NB4 (cell line): ENCODE results near the gene SLC15A3.

Experiments used
- DNase-seq: peaks from one replicate; pipeline ENCODE4 v3.0.0; 2010; ENCODE audit warnings: low read depth
- H3K4me3 ChIP-seq: one replicate; pipeline ENCODE4 v1.5.1; 2011; ENCODE audit warnings: mild to moderate bottlenecking, low read depth, low read length, moderate library complexity
- MAX ChIP-seq: IDR thresholded peaks from 2 replicates; pipeline ENCODE4 v1.6.1; 2011; ENCODE audit warnings: low read depth, low read length
- MYC ChIP-seq: IDR thresholded peaks from 2 replicates; pipeline ENCODE4 v1.6.1; 2011; ENCODE audit warnings: low read depth, low read length
- POLR2A ChIP-seq: IDR thresholded peaks from 2 replicates; pipeline ENCODE4 v1.6.1; 2011; ENCODE audit warnings: mild to moderate bottlenecking; ENCODE audit not compliant: insufficient read length; ENCODE audit errors: extremely low read depth
- TF ChIP-seq, protein P1 (sequence below): IDR thresholded peaks from one replicate; pipeline ENCODE4 v1.5.1; 2012; ENCODE audit warnings: low read depth, low read length

SLC15A3 gene

GRCh38 chr11:60891103-60891741 lies 60.8 kb downstream of the SLC15A3 start:
- no peak overlapping the region for H3K4me3 ChIP-seq
- no peak for DNase-seq
- TF ChIP-seq POLR2A, result no peak
- TF ChIP-seq, protein P1, sequence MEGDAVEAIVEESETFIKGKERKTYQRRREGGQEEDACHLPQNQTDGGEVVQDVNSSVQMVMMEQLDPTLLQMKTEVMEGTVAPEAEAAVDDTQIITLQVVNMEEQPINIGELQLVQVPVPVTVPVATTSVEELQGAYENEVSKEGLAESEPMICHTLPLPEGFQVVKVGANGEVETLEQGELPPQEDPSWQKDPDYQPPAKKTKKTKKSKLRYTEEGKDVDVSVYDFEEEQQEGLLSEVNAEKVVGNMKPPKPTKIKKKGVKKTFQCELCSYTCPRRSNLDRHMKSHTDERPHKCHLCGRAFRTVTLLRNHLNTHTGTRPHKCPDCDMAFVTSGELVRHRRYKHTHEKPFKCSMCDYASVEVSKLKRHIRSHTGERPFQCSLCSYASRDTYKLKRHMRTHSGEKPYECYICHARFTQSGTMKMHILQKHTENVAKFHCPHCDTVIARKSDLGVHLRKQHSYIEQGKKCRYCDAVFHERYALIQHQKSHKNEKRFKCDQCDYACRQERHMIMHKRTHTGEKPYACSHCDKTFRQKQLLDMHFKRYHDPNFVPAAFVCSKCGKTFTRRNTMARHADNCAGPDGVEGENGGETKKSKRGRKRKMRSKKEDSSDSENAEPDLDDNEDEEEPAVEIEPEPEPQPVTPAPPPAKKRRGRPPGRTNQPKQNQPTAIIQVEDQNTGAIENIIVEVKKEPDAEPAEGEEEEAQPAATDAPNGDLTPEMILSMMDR, result no peak
- TF ChIP-seq MAX, result no peak
- TF ChIP-seq MYC, result no peak

DNA sequence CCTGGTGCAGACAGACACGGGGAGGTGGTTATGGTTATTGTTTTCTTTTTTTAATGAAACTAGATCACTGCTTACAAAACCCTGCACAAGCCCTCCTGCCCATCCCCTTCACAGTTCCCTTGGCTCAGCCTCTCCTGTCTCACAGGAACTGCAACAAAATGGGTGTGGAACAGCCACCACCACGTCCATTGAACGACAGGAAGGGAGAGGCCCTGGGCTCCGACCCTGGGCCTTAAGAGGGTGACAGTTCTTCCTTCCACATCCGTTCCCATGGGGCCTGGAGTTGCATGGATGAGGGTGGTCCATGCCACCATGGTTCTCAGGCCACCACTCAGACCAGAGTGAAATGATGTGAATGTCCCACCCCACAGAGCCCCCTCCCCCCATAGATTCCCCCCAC lies 61.3 kb downstream of the SLC15A3 start:
- TF ChIP-seq MAX (no peak), MYC (no peak), POLR2A (no peak)
- TF ChIP-seq, protein P1, result no peak
- DNase-seq, result no peak

GRCh38 chr11:60889869-60890311 lies 62.1 kb downstream of the SLC15A3 start:
- DNase-seq, result no peak
- TF ChIP-seq MYC, result no peak
- TF ChIP-seq POLR2A, result no peak
- no peak for TF ChIP-seq MAX
- TF ChIP-seq, protein P1, result no peak

More for the DNA sequence above, 61.3 kb downstream of the SLC15A3 start:
- no peak overlapping the region for H3K4me3 ChIP-seq

DNA sequence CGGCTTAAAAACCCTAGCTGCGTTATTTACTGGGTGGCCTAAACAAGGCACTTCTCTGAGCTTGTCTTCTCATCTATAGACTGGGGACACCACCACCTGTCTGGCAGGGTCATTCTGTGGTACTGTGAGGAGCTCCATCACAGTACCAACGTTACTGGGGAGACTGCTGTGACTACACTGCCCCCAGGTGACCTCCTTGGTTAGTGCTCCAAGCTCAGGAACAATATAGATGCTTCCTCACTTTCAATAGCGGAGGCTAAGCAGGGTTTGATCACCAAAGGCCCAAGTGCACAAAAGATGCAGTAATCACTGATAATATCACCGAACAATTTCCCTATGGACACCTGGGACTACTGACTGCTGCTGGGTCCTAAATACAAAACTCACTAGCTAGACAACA lies 64.4 kb downstream of the SLC15A3 start:
- TF ChIP-seq MAX, result 0 out of 2 replicates have a peak, but pooled peaks have one; percentile 27
- TF ChIP-seq MYC, result peak; percentile 41; the same call in 1 of the 2 replicates
- no peak for TF ChIP-seq POLR2A
- TF ChIP-seq, protein P1, result peak; percentile 63
- DNase-seq, result peak; percentile 74
- no peak overlapping the region for H3K4me3 ChIP-seq

More at GRCh38 chr11:60889869-60890311, 62.1 kb downstream of the SLC15A3 start:
- H3K4me3 ChIP-seq, result no peak overlapping the region
